SK-MEL-5 (cell line): Measurements from ENCODE around the gene GALT. TPM values are rescaled to one million over a fixed set of nuclear protein-coding genes. Genes with fewer than 3 reads are reported as not detected.

Experiments used
- DNase-seq: peaks from one replicate; pipeline ENCODE4 v3.0.0-alpha.2; 2016; ENCODE audit warnings: low read depth, low spot score
- in situ Hi-C: cut with HindIII; loops from 2 replicates; pipeline ENCODE4 v1.10.0; 2016; ENCODE audit warnings: low sequenced_read_pairs, high pct_unique_total_duplicates, low pct_unique_long_range_greater_than_20kb
- total RNA-seq: library from RNA; depleted of rRNA; stranded (reverse); fragments of >200 nt; shearing (Covaris generic); gene quantifications from 2 replicates; pipeline ENCODE4 v1.2.3, GENCODE V29; 2014

The GALT gene
- total RNA-seq, 1 experiment from 2014 or later = 14.4 TPM

- in situ Hi-C loops = no loop called here
- DNase-seq = peak; percentile 83
These were observed 3.8 kb upstream of the GALT start for GRCh38 chr9:34642679-34643078.

DNA sequence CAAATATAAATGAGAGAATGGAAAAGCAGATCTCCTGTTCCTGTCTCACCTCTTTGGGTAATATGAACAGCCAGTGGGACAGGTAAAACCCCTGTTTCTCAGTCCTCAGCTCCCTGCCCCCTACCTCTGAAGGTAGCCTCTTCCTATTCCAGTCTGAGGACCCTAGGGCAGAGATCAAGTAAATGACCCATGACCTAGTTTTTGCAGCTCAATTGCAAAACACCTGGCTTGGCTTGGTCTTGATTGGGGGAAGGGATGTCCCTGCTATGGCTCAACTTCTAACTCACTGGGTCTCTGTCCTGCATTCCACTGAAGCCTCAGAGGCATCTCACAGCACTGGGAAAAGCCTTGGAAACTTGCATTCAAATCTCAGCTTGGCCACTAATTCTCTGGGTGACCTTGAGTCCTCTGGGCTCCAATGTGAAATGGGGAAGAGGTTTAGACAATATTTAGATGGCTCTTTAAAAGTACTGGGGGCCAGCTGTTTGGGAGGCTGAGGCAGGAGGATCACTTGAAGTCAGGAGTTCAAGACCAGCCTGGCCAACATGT lies 1.6 kb upstream of the GALT start:
- DNase-seq = no peak
- in situ Hi-C loops = no loop called here

DNA sequence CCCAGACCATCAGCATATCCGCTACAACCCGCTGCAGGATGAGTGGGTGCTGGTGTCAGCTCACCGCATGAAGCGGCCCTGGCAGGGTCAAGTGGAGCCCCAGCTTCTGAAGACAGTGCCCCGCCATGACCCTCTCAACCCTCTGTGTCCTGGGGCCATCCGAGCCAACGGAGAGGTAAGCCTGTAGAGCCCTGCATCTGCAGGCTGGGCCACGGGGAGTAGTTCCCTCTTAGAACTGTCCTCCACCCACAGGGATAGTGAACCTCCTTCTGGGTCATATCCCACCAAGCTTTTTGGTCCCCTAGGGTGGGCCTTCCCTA lies 569 bp downstream of the GALT start:
- in situ Hi-C loops = no loop called here
- no peak for DNase-seq

- in situ Hi-C loops = no loop called here
- no peak for DNase-seq
These were observed 1.2 kb downstream of the GALT start for GRCh38 chr9:34647651-34648050.

DNA sequence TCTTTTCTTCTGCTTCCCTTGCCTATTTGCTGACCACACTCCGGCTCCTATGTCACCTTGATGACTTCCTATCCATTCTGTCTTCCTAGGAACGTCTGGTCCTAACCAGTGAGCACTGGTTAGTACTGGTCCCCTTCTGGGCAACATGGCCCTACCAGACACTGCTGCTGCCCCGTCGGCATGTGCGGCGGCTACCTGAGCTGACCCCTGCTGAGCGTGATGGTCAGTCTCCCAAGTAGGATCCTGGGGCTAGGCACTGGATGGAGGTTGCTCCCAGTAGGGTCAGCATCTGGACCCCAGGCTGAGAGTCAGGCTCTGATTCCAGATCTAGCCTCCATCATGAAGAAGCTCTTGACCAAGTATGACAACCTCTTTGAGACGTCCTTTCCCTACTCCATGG lies 2.2 kb downstream of the GALT start:
- no peak for DNase-seq
- in situ Hi-C loops = no loop called here

DNA sequence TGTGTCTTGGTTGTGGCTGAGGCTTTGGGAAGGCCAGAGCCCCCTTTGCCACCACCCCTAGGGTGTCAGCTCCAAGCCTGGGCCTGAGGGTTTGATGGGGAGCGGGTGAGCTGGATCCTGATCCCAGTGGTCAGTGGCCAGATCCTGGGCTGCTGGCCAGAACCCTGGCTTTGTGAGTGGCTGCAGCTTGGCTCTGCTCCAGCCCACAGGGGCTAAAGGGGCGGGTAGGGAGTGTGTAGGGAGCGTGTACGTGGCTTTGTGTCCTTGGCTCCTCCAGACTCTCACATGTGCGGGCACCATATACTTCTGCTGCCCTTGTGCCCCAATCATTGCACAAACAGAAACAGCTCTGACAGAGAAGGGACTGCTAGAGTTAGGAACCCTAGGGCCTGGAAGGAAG lies 4.3 kb downstream of the GALT start:
- DNase-seq = no peak
- in situ Hi-C loops = no loop called here

DNA sequence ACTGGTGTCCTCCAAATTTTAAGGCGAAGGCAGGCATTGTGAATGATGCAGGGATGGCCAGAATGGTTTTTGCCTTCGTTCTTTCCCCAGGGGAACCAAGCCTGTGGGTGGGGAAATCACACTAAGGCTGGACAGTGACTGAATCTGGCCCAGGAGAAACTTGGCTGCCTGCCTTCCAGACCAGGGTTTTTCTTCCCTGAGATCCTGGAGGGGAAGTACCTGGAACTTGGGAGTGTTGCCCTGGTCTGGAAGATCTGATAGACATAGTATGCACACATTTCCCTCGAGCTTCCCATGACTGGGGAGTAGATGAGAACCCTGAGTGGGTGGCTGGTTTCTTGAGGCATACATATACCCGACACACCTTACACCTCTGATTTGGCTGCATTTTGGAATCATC lies 4.8 kb downstream of the GALT start:
- in situ Hi-C loops = no loop called here
- no peak for DNase-seq

- peak; percentile 70 for DNase-seq
- in situ Hi-C loops = no loop called here
These were observed 5.6 kb downstream of the GALT start, which contains the start of gene IL11RA for GRCh38 chr9:34651876-34652601. IL11RA (plus strand) TSS chr9:34652185; CDS start chr9:34655218, 3,033 bp downstream.

GRCh38 chr9:34652602-34653000 lies 6.1 kb downstream of the GALT start:
- no peak for DNase-seq
- in situ Hi-C loops = no loop called here

- peak; percentile 40 for DNase-seq
- in situ Hi-C loops = no loop called here
These were observed 6.9 kb downstream of the GALT start for GRCh38 chr9:34653151-34654072.

GRCh38 chr9:34654323-34655051 lies 8.0 kb downstream of the GALT start:
- in situ Hi-C loops = no loop called here
- DNase-seq = no peak

- in situ Hi-C loops = no loop called here
- DNase-seq = no peak
These were observed 8.9 kb downstream of the GALT start for GRCh38 chr9:34655394-34655793.

DNA sequence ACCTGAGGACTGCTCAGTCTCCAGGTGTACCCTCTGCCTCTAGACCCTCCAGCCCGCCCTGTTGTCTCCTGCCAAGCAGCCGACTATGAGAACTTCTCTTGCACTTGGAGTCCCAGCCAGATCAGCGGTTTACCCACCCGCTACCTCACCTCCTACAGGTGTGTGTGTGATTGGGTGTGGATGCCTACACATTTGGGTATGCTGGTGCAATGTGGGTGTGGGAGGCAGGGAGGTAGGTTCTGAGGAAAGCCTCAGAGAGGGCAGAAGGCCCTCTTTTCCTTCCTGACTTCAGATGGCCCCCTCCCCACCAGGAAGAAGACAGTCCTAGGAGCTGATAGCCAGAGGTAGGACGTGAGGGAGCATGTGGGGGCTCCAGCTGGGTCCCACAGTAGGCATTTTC lies 10.5 kb downstream of the GALT start:
- DNase-seq = no peak
- in situ Hi-C loops = no loop called here

DNA sequence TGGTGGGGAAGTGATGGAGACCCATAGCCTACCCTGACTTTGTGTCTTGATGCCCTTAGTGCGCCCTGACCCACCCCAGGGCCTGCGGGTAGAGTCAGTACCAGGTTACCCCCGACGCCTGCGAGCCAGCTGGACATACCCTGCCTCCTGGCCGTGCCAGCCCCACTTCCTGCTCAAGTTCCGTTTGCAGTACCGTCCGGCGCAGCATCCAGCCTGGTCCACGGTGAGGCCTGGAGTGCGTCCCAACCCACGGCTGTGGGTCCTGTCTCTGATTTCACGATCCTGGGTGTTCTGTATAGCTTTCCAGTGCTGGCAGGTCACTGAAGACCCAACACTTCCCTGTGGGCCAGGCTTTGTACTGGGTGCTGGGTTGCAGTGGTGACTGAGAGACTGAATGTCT lies 12.0 kb downstream of the GALT start:
- no peak for DNase-seq
- in situ Hi-C loops = no loop called here

- no peak for DNase-seq
- in situ Hi-C loops = no loop called here
These were observed 13.2 kb downstream of the GALT start for GRCh38 chr9:34659592-34660253.

DNA sequence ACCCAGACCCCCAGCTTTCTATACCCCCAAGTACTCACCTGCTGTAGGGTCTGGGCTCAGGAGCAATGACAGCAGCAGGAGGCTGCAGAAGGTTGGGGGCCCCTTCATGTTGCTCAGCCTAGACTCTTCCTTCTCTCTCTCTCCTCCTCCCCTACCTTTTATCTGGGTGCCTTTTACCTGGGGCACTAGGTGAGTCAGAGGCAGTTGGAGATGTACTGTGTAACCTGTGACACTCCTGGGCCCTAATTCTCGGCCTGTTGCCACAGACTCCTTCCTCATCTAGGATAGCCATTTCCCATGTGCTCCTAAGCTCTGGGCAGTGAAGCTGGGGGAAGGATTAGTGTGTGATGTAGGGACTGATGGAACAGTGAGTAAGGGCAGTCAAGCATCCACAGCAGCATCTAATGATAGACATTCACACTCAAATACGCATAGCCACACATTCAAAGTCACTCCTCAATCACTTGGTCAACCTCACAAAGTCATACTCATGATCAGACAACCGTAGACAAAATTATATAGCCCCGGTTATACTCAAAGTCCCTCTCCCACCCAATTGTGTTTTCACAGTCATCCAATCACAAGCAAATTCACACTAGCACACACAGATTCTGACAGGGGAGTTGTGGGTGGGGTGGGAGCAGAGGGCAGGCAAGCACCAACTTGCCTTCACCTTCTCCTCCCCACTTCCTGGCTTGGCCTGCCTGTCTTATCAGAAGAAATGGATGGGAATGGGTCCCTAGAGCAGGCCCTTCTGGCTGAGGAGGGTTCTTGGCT lies 16.2 kb downstream of the GALT start, which contains the start of gene CCL27:
CCL27 (minus strand) TSS at position 132 of the 777 bp plus-strand sequence; CDS start at position 108, 24 bp downstream.
- in situ Hi-C loops = no loop called here
- DNase-seq = no peak

DNA sequence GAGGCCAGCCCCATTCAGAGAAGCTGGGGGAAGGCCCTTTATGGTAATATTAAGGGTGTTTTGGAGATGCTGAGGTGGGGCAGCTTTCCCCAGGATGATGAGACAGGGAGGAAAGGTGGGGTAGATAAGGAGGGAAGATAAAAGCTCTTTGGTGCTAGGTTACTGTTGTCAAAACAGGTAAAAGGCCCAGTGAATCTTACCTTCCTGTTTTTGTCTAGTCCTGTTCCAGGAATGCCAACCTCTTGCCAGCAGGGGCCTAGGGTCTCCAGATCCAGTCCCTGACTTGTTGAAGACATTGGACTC lies 16.8 kb downstream of the GALT start:
- in situ Hi-C loops = no loop called here

More for the DNA sequence above, 16.8 kb downstream of the GALT start:
- no peak for DNase-seq
